Daoy (cell line): Measurements from ENCODE around the gene CEND1. TPM values are rescaled to one million over a fixed set of nuclear protein-coding genes. Genes with fewer than 3 reads are reported as not detected.

Experiments
- DNase-seq: peaks from one replicate; pipeline ENCODE4 v3.0.0-alpha.2; 2015; ENCODE audit warnings: low read depth
- total RNA-seq: library from RNA; depleted of rRNA; stranded (reverse); fragments of >200 nt; shearing (Covaris generic); gene quantifications from 2 replicates; pipeline ENCODE4 v1.2.3, GENCODE V29; 2014; rRNA removed

The CEND1 gene
- total RNA-seq, result 0.51 and 1.2 TPM in 2 replicates

DNA sequence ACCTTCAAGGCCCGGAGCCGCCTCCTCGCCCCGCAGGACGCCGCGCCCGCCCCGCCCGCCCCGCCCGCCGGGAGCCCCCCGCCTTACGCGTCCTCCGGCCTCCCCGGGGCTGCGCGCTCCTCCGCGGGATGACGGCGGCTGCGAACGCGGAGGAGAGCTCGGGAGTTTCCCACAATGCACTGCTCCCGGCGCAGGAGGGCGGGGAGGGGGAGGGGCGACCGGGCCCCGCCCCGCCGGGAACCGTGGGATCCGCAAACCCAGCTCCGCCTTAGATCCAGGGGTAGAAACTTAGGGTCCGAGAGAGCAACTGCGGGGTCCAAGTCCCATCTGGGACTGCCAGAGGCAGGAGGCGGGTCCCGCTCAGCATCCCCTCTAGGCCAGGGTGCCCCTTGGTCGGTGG lies at the start of gene CEND1:
Gene CEND1, minus strand, starts transcription at position 148 of the 400 bp plus-strand sequence. CDS start 1,514 bp downstream, outside the sequence.
- peak; percentile 61 for DNase-seq

DNA sequence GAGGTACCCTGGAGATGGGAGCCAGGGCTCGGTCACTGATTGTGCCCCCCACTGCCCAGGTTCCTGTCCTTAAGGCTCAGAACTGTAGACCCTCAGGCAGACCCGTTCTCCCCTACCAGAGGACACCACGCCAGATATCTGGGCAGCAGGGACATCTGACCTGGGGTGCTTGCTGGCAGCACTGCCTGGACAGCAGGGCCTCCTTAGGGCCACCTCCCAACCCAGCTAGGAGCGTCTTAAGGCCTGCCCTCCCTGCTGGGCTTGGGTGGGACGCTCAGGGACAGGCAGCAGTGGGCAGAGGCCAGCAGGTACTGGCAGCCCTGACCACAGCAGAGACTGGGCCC lies 49.4 kb upstream of the CEND1 start:
- no peak for DNase-seq

DNA sequence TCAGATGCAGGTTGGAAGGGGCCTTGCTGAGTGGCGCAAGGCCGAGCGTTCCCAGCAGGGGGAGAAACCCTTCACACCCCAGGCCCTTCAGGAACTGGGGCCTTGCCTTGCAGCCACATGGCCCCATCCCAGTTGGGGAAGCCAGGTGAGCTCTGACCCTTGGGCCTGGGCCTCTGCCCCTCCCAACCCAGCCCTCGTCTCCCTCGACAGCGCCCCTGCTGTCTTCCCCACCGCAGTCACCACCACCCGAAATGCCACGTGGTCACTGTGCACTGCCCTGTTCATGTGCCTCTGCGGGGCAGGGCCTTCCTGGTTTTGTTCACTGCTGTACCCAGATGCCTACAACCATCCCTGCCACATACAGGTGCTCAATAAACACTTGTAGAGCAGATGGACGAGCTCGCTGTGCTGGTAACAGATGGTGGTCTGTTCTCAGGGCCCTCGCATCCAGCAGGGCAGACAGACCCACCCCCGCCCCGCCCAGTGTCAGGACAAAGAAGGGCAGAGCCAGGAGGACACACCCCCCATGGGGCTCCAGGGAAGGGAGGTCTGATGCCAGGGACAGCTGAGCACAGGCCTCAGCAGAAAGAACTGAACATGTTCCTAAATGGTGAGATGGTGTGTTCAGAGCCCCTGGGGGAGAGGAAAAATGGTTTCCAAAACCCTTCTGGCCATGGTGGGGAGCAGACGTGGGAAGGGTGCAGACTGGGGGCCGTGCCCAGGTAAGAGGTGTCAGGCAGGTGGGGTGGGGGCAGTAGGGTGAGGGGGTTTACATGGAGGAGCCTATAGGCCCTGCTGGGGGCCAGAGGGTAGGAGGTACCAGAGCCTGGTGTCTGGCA lies 48.8 kb upstream of the CEND1 start:
- DNase-seq, result no peak

GRCh38 chr11:837990-838307 lies 48.1 kb upstream of the CEND1 start:
- DNase-seq, result no peak

DNA sequence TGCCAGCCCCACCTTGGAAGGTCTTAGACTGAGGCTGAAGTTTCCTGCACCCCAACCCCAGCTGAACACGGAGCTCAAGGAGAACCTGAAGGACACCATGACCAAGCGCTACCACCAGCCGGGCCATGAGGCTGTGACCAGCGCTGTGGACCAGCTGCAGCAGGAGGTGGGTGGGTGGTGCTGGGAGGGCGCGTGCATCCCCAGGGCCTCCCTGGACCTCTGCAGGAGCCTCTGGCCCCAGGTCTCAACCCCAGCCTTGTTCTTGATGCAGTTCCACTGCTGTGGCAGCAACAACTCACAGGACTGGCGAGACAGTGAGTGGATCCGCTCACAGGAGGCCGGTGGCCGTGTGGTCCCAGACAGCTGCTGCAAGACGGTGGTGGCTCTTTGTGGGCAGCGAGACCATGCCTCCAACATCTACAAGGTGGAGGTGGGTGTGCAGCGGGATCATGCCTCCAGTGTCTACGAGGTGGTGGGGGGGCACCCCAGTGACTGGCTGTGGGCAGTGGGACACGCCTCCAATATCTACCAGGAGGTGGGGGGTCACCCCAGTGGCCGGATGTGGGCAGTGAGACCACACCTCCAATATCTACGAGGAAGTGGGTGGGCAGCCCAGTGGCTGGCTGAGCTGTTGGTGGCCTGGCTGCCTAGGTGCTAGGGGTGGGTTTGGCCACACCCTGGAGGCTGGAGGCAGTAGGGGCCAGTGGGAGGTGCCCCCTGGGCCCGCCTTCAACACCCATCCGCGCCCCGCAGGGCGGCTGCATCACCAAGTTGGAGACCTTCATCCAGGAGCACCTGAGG lies 47.5 kb upstream of the CEND1 start:
- DNase-seq, result no peak

DNA sequence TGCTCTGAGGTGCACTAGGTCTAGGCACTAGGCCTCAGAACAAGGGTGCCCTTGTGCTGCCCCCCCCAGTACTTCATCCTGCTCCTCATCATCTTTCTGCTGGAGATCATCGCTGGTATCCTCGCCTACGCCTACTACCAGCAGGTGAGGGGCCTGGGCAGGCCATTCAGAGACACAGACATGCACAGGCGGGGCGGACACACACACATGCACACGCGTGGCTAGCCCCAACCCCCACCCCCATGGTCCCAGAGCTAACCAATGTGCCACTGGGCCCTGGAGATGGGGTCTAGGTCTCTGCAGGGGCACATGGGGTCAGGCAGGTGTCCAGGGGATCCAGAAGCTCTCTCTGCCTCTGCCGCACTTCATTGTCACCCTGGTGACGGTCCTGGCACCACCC lies 46.8 kb upstream of the CEND1 start:
- no peak for DNase-seq

DNA sequence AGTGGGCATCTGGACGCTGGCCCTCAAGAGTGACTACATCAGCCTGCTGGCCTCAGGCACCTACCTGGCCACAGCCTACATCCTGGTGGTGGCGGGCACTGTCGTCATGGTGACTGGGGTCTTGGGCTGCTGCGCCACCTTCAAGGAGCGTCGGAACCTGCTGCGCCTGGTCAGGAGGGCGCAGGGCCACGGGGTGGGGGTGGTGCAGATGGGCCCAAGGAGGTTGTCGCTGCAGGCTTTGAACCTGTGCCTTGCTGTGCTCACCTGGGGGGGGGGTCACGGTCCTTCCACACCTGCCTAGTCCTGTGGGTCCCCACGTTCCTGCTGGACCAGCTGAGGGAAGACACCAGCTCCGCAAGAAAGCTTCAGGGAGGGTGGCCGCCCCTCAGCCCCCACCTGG lies 46.4 kb upstream of the CEND1 start:
- DNase-seq, result no peak

DNA sequence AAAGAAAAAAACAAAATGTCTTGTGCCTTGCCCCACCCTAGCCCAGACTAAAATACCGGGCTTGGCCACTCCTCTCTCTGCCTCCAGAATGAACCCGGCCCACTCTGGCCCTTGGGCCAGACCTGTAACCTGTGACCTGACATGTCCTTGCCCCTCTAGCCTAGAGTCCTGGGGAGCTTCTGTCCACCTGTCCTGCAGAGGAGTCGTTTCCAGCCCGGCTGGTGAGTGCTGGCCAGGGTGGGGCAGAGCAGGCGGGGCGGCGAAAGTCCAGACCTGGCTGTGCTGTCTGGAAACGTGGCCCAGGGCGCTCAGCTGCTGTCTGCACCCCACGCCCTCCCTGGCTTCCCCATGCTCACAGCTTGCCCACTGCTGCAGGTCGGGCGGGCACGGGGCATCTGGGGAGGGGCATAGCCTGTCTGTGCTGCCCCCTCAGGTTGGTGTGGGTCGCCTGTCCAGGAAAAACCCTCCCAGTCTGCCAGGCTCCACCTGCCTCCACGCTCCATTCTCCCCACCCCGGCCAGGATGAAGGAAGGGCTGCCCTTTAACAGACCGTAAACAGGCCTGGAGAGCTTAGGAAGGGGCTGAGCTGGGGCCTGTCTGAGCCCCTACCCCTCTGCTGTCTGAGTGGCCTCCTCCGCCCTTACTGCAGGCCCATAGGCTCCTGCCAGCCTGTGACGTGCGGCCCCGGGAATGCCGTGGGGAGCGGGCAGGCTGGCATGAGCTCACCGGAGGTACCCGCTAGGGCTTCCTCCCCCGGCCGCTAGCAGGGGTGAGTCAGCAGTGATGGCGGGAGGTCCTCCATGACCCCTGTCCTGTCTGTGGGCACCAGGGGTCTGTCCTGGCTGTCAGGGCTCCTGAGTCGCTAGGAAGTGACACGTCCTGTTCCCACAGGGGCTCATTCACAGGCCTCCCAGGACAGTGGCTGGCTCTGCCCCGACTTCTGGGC lies 44.8 kb upstream of the CEND1 start:
- peak; percentile 98 for DNase-seq

- DNase-seq, result peak; percentile 53
Measured at GRCh38 chr11:833849-834311, 44.0 kb upstream of the CEND1 start.

- DNase-seq, result peak; percentile 72
Measured at GRCh38 chr11:833114-833791, 43.4 kb upstream of the CEND1 start.

DNA sequence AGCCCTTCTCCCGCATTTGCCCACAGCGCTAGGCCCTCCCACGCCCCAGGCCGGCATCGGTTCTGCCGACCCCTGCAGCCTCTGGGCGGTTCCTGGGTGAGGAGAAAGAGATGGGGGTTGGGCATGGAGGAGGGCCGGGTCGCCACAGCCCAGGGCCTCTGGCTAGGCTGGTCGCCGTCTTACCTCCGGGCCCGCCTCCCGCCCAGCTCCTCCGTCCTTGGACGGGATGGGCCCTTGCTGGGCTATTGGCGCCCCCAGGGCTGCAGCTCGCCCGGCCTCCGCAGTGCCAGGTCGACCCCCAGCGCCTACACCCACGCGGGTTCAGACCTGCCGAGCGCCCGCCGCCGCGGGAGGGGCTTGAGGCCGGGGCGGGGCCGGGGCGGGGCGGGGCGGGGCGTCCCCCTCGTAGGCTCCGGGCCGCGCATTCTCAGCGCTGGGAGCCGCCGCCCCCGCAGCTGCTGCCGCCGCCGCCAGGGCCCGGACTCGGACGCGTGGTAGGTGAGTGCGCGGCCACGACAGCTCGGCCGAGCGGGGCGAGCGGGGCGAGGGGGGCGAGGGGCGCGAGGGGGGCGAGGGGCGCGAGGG lies 42.7 kb upstream of the CEND1 start, which contains the start of gene CD151:
Gene CD151, plus strand, starts transcription at position 424 of the 585 bp plus-strand sequence. CDS start 3,118 bp downstream, outside the sequence.
- DNase-seq, result peak; percentile 79

GRCh38 chr11:831961-832528 lies 42.2 kb upstream of the CEND1 start:
- peak; percentile 28 for DNase-seq

DNA sequence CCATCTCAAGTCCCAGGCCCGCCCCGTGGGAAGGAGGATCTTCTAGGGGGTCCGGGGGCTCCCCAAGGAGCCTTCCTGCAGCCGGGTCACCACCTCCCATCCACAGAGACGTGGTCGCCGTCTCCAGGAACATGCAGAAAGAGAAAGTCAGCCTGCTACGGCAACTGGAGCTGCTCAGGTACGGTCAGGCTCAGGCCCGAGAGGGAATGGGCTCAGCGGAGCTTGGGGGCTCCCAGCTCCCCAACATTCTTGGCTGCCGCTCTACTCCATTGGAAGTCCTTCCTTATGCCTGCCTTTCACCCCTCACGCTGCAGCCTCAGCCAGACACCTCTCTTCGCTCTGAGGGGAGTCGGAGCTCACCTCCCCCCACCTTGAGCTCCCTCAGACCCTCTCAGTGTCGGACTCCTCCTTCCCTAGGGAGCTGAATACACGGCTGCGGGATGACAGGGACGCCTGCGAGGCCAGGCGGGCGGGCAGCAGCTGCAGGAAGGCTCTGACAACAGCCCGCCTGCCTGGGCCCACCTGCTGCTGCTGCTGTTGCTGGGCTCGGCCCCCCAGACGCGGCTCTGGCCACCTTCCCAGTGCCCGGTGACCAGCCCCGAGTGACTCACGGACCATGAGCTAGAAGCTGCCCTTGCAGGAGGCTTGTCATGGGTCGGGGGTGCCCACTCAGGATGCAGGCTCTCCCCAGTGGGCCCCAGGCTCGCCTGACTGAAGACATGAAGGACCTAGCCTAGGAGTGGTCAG lies 41.4 kb upstream of the CEND1 start:
- DNase-seq, result peak; percentile 87

GRCh38 chr11:830295-831117 lies 40.6 kb upstream of the CEND1 start:
- peak; percentile 89 for DNase-seq

DNA sequence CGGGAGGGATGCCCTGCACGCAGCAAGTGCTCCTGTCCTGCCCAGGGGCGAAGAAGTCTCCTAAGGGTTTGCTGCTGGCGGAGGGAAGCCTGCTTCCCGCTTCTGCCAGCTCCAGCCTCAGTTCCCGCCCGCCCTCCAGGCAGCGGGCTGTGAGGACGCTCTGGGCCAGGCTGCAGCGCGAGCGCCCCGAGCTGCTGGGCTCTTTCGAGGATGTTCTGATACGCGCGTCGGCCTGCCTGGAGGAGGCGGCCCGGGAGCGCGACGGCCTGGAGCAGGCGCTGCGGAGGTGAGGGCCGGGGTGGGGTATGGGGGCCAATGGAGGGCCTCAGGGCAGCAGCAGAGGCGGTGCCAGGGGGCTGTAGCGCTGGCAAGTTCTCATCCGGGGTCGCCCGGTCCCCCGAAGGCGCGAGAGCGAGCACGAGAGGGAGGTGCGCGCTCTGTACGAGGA lies 40.0 kb upstream of the CEND1 start:
- peak; percentile 43 for DNase-seq

GRCh38 chr11:829176-829846 lies 39.4 kb upstream of the CEND1 start:
- DNase-seq, result peak; percentile 68

- DNase-seq, result no peak
Measured at GRCh38 chr11:828506-829175, 38.8 kb upstream of the CEND1 start.

DNA sequence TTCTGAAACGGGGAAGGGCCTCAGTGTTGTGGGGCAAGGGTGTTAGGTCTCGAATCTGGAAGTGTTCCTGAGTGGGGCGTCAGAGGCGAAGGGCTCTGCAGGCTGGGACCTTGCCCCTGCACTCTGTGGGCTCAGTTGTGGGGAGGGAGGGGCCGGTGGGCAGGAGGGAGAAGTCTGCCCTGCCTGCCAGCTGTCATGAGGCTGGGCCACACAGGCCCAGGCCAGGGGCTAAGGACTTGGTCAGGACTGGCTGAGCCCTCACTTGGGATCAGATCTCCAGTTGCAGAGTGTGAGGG lies 38.0 kb upstream of the CEND1 start, which contains the start of gene CRACR2B:
Gene CRACR2B, plus strand, starts transcription at position 23 of the 296 bp plus-strand sequence. CDS start 689 bp downstream, outside the sequence.
- no peak for DNase-seq
